Bronchial epithelial cell (primary cell): Measurements from ENCODE around the gene DCTN3. TPM values are rescaled to one million over a fixed set of nuclear protein-coding genes. Genes with fewer than 3 reads are reported as not detected.

Experiments used
- DNase-seq: peaks from one replicate; pipeline ENCODE4 v3.0.0-alpha.2; 2010; ENCODE audit warnings: low read depth
- FAIRE-seq: peaks from 2 replicates; lab custom pipeline; 2011; peaks lifted over from hg19 to GRCh38; lab: Jason Lieb, UNC
- H3K27me3 ChIP-seq: 2 replicates; pipeline ENCODE4 v1.5.1; 2011; ENCODE audit warnings: low read length; ENCODE audit not compliant: control insufficient read depth, insufficient read depth
- H3K36me3 ChIP-seq: 2 replicates; pipeline ENCODE4 v1.5.1; 2011; ENCODE audit warnings: low read length; ENCODE audit not compliant: control insufficient read depth, insufficient read depth
- H3K4me3 ChIP-seq: 2 replicates; pipeline ENCODE4 v1.5.1; 2011; ENCODE audit warnings: mild to moderate bottlenecking, low read depth, low read length, control low read depth
- CTCF ChIP-seq: IDR thresholded peaks from 2 replicates; pipeline ENCODE4 v1.5.1; 2011; ENCODE audit warnings: mild to moderate bottlenecking, moderate library complexity, low read length, control low read depth, inconsistent platforms; ENCODE audit not compliant: insufficient read depth, severe bottlenecking
- total RNA-seq: library from RNA; depleted of rRNA; stranded (reverse); fragments of >200 nt; gene quantifications from 2 replicates; pipeline ENCODE4 v1.2.1, GENCODE V29; 2014

Gene DCTN3
- total RNA-seq, 1 donor from 2014 or later: 57.1 TPM

GRCh38 chr9:34592895-34593601, 27.2 kb downstream of the DCTN3 start:
- DNase-seq (peak; percentile 39), FAIRE-seq (no peak)
- H3K36me3 ChIP-seq: no peaks in the 10 kb centered on the region
- H3K4me3 ChIP-seq: no peak overlapping the region
- TF ChIP-seq CTCF: no peak
- H3K27me3 ChIP-seq: peaks cover 18% of the 10 kb centered on the region

GRCh38 chr9:34591917-34592866, 28.1 kb downstream of the DCTN3 start:
- TF ChIP-seq CTCF: no peak
- Histone ChIP-seq H3K27me3 (peaks cover 25% of the 10 kb centered on the region), H3K4me3 (no peak overlapping the region), H3K36me3 (no peaks in the 10 kb centered on the region)
- FAIRE-seq (no peak), DNase-seq (no peak)

GRCh38 chr9:34591248-34591916, 28.9 kb downstream of the DCTN3 start:
- Histone ChIP-seq H3K4me3 (peak overlapping the region; percentile 6), H3K27me3 (peaks cover 32% of the 10 kb centered on the region), H3K36me3 (no peaks in the 10 kb centered on the region)
- DNase-seq (peak; percentile 42), FAIRE-seq (no peak)
- peak; percentile 98 for TF ChIP-seq CTCF

- Histone ChIP-seq H3K4me3 (peak overlapping the region; percentile 6), H3K27me3 (peaks cover 40% of the 10 kb centered on the region), H3K36me3 (no peaks in the 10 kb centered on the region)
- DNase-seq (no peak), FAIRE-seq (no peak)
- TF ChIP-seq CTCF: no peak
These were observed 29.7 kb downstream of the DCTN3 start for GRCh38 chr9:34590381-34591247.

- no peak for TF ChIP-seq CTCF
- FAIRE-seq: no peak
- no peaks in the 10 kb centered on the region for H3K36me3 ChIP-seq
- peak within 1 kb of the TSS; percentile 24 for H3K4me3 ChIP-seq
- no peak for DNase-seq
- H3K27me3 ChIP-seq: peaks cover 46% of the 10 kb centered on the region
These were observed 30.5 kb downstream of the DCTN3 start, which contains the start of gene CNTFR for GRCh38 chr9:34589636-34590380. Gene CNTFR, minus strand, starts transcription at chr9:34589724. Its CDS starts 20,743 bp downstream, at chr9:34568981.
